HL-60 (cell line): Measurements from ENCODE around the gene MALAT1.

Experiments
- DNase-seq, 2 experiments: peaks; one replicate each; pipeline ENCODE4 v3.0.0-alpha.2; 2010 to 2020; ENCODE audit warnings: low read depth in 1 of 2, low spot score in 1 of 2
- H3K27ac ChIP-seq: fragments of 250-450 bp; sonication (Bioruptor Pico); replicated peaks from 2 replicates; pipeline ENCODE4 v1.5.1; 2020; ENCODE audit warnings: mild to moderate bottlenecking, moderate library complexity
- H3K27me3 ChIP-seq: fragments of 250-450 bp; sonication (Bioruptor Pico); 2 replicates; pipeline ENCODE4 v1.5.1; 2021; ENCODE audit warnings: mild to moderate bottlenecking, moderate library complexity; ENCODE audit not compliant: insufficient read depth, poor library complexity, severe bottlenecking
- H3K4me3 ChIP-seq: replicated peaks from 2 replicates; pipeline ENCODE4 v1.5.1; 2011; ENCODE audit warnings: mild to moderate bottlenecking, control low read depth, low read length; ENCODE audit not compliant: insufficient read depth
- GABPA ChIP-seq: IDR thresholded peaks from 2 replicates; pipeline ENCODE4 v1.6.1; 2012; ENCODE audit warnings: low read depth
- POLR2AphosphoS5 ChIP-seq: IDR thresholded peaks from 2 replicates; pipeline ENCODE4 v1.6.1; 2012; ENCODE audit warnings: low read depth
- SPI1 ChIP-seq: IDR thresholded peaks from 2 replicates; pipeline ENCODE4 v1.6.1; 2012; ENCODE audit warnings: low read depth, mild to moderate bottlenecking, borderline replicate concordance
- TF ChIP-seq, protein P1 (sequence below): IDR thresholded peaks from one replicate; pipeline ENCODE4 v1.5.1; 2011; ENCODE audit warnings: low read length, control low read depth, inconsistent platforms; ENCODE audit not compliant: insufficient read depth
- TF ChIP-seq, protein P2 (sequence below): IDR thresholded peaks from 2 replicates; pipeline ENCODE4 v1.6.1; 2012; ENCODE audit warnings: low read depth; ENCODE audit not compliant: insufficient replicate concordance

The MALAT1 gene

DNA sequence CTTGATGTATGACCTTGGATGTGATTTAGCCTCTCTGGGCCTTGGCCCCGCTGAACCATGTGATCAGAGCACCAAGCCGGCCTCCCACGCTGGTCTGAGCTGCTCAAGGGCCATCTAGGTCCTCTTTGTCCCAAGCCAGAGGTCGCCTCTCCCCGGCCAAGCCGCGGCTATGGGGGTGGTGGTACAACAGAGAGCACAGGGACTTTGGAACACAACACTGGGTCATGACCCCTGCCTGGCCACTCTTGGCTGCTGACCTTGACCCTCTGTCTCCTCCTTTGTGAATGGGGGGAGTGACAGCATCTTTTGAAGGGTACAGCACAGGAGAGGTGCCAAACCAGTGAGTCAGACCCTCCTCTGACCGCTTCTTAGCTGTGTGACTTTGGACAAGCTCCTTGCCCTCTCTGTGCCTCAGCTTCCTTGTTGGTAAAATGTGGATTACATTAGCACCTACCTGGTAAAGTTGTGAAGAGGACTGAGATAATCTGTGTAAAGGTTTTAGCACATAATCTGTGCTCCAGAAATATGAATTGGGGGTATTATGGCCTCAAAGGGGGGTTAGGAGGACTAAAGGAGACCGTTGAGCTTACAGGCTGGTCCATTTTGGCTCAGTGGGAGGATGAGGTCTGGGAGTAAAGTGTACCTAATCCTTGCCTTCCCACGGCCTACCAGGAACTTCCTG lies 30.8 kb downstream of the MALAT1 start:
- H3K4me3 ChIP-seq, result no peak overlapping the region
- no peak for DNase-seq
- no peak overlapping the region for H3K27ac ChIP-seq
- no peaks in the 10 kb centered on the region for H3K27me3 ChIP-seq
- TF ChIP-seq GABPA, result no peak
- TF ChIP-seq, protein P1, sequence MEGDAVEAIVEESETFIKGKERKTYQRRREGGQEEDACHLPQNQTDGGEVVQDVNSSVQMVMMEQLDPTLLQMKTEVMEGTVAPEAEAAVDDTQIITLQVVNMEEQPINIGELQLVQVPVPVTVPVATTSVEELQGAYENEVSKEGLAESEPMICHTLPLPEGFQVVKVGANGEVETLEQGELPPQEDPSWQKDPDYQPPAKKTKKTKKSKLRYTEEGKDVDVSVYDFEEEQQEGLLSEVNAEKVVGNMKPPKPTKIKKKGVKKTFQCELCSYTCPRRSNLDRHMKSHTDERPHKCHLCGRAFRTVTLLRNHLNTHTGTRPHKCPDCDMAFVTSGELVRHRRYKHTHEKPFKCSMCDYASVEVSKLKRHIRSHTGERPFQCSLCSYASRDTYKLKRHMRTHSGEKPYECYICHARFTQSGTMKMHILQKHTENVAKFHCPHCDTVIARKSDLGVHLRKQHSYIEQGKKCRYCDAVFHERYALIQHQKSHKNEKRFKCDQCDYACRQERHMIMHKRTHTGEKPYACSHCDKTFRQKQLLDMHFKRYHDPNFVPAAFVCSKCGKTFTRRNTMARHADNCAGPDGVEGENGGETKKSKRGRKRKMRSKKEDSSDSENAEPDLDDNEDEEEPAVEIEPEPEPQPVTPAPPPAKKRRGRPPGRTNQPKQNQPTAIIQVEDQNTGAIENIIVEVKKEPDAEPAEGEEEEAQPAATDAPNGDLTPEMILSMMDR, result no peak
- TF ChIP-seq, protein P2, sequence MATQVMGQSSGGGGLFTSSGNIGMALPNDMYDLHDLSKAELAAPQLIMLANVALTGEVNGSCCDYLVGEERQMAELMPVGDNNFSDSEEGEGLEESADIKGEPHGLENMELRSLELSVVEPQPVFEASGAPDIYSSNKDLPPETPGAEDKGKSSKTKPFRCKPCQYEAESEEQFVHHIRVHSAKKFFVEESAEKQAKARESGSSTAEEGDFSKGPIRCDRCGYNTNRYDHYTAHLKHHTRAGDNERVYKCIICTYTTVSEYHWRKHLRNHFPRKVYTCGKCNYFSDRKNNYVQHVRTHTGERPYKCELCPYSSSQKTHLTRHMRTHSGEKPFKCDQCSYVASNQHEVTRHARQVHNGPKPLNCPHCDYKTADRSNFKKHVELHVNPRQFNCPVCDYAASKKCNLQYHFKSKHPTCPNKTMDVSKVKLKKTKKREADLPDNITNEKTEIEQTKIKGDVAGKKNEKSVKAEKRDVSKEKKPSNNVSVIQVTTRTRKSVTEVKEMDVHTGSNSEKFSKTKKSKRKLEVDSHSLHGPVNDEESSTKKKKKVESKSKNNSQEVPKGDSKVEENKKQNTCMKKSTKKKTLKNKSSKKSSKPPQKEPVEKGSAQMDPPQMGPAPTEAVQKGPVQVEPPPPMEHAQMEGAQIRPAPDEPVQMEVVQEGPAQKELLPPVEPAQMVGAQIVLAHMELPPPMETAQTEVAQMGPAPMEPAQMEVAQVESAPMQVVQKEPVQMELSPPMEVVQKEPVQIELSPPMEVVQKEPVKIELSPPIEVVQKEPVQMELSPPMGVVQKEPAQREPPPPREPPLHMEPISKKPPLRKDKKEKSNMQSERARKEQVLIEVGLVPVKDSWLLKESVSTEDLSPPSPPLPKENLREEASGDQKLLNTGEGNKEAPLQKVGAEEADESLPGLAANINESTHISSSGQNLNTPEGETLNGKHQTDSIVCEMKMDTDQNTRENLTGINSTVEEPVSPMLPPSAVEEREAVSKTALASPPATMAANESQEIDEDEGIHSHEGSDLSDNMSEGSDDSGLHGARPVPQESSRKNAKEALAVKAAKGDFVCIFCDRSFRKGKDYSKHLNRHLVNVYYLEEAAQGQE, result no peak
- TF ChIP-seq POLR2AphosphoS5, result no peak
- no peak for TF ChIP-seq SPI1

DNA sequence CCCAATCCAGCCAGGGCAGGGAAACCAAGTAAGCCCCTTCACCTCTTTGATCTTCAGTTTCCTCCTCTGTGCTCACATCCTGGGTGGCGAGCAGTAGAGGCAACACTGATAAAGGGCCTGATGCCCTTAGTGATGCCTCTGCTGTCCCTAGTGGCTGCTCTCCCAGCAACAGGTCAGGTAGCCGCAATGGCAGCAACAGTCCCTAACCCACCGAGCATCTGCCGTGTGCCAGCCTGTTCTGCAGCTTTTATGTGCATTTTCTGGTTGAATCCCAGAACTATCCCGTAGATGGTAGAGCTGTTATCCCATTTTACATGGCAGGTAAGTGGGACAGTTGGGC lies 31.3 kb downstream of the MALAT1 start:
- no peak overlapping the region for H3K4me3 ChIP-seq
- H3K27me3 ChIP-seq, result no peaks in the 10 kb centered on the region
- DNase-seq, result no peak
- no peak overlapping the region for H3K27ac ChIP-seq
- TF ChIP-seq, protein P1, result peak; percentile 26
- no peak for TF ChIP-seq SPI1

DNA sequence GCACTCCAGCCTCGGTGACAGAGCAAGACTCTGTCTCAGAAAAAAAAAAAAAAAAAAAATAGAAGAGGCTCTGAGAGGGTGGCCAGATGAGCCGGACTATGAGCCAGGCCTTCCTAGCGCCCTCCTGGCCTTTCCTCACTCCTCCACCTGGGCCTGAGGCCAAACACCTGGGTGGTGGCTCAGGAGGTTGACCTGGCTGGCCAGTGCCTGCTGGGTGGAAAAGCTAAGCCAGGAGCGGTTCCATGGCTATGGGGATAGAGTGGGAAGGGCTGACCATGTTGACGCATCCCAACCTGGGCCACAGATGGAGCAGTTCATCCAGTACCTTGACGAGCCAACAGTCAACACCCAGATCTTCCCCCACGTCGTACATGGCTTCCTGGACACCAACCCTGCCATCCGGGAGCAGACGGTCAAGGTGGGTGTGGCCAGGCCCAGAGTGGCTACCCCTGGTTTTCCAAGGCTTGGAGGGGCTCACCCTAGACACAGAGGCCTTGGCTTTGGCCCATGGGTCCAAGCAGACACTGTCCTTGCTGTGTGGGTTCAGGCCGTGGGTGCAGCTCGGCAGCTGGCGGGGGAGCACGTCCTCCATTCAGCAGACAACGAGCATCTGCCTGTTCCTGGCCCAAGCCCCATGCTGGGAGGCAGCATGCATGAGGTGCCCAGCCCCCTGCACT lies 33.7 kb downstream of the MALAT1 start:
- Histone ChIP-seq H3K27me3 (no peaks in the 10 kb centered on the region), H3K4me3 (no peak overlapping the region), H3K27ac (no peak overlapping the region)
- TF ChIP-seq, protein P1, result no peak
- TF ChIP-seq POLR2AphosphoS5 (no peak), SPI1 (no peak), GABPA (no peak)
- TF ChIP-seq, protein P2, result no peak
- no peak for DNase-seq

DNA sequence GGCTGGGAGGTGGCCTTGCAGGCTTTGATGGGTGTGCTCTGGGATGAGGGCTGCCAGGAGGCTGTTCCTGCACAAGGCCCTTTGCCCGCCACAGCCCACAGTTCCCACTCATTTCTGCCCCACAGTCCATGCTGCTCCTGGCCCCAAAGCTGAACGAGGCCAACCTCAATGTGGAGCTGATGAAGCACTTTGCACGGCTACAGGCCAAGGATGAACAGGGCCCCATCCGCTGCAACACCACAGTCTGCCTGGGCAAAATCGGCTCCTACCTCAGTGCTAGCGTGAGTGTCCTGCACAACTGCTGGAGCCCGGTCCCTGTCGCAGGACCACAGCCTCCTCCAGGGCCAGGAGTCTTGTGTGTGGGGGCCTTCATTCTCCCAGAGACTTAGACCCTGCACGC lies 36.3 kb downstream of the MALAT1 start:
- no peak for DNase-seq
- Histone ChIP-seq H3K27me3 (no peaks in the 10 kb centered on the region), H3K27ac (no peak overlapping the region), H3K4me3 (no peak overlapping the region)
- TF ChIP-seq SPI1 (no peak), POLR2AphosphoS5 (no peak), GABPA (no peak)
- TF ChIP-seq, protein P1, result no peak
- TF ChIP-seq, protein P2, result no peak
